ENCODE data around the gene BRD7. TPM values are rescaled to one million over a fixed set of nuclear protein-coding genes. Genes with fewer than 3 reads are reported as not detected.

The BRD7 gene
- total and polyA plus RNA-seq, 12 donors, result 31.4 to 50.9 (median 42.7) TPM

- peaks cover 0 to 7% (median 0%) of the 10 kb centered on the region in 9 donors for H3K4me1 ChIP-seq
- no peak for TF ChIP-seq CTCF (IDR thresholded peaks at IDR 0.05)
- no peak for DNase-seq
- H3K27ac ChIP-seq, result peak overlapping the region in 1 of 10 donors; percentile 31
- H3K9me3 ChIP-seq, result no peaks in the 10 kb centered on the region
- intact Hi-C loops (cut with DNase I), result no loop called here
- H3K27me3 ChIP-seq, result no peaks in the 10 kb centered on the region
- peaks cover 0 to 100% (median 0%) of the 10 kb centered on the region in 9 donors for H3K36me3 ChIP-seq
- 89 to 94% methylated on average over 23 of the region's 23 CpGs for WGBS, 2 donors
- no peak overlapping the region for H3K4me3 ChIP-seq
- no peak for ATAC-seq
These were observed 67.7 kb downstream of the BRD7 start for GRCh38 chr16:50300942-50301625.

- H3K9me3 ChIP-seq, result no peaks in the 10 kb centered on the region
- no peak overlapping the region for H3K4me3 ChIP-seq
- peaks cover 0 to 97% (median 0%) of the 10 kb centered on the region in 9 donors for H3K36me3 ChIP-seq
- no peaks in the 10 kb centered on the region for H3K27me3 ChIP-seq
- no peak for TF ChIP-seq CTCF (IDR thresholded peaks at IDR 0.05)
- DNase-seq (no peak), ATAC-seq (no peak)
- peaks cover 0 to 7% (median 0%) of the 10 kb centered on the region in 9 donors for H3K4me1 ChIP-seq
- H3K27ac ChIP-seq, result no peak overlapping the region
- 87 to 91% methylated on average over 12 of the region's 12 CpGs for WGBS, 2 donors
- intact Hi-C loops (cut with DNase I), result no loop called here
These were observed 69.2 kb downstream of the BRD7 start for GRCh38 chr16:50299508-50300105.

DNA sequence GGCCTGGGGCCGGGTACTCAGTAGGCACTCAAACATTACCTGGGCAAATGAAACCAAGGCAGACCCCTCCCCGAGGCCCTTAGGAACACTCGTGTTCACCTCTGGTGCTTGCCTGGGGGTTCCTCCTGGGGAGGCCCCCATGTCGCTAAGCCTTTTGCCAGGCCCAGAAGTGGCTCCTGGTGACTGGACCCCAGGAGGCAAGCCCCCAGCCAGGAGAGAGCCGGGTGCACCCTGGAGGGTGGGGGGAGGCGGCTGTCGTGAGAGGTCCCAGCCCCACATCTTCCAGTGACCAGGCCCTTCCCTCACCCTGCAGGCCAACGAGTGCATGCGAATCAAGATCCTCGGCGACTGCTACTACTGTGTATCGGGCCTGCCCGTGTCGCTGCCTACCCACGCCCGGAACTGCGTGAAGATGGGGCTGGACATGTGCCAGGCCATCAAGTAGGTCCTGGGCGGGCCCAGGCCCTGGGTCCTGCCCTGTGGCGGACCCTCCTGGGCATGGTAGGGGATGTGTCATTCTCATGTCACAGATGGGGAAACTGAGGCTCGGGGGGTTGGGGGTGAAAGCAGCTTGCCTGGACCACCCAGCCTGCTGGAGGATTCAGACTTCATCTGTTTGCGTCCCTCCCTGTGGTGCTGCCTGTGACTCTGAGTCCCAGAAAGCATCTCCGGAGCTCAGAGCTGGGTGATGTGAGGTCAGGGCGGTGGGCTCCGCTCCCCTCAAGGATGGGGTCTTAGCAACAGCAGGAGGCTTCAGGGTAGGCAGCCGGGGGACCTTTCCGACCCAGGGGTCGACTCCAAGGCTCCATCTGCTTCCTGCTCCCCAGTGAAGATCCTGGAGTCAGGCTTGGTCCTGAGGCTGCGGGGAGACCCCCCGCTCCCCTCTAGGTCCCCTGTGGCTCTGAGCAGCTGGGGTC lies 69.9 kb downstream of the BRD7 start:
- H3K27ac ChIP-seq, result no peak overlapping the region
- no peak overlapping the region for H3K4me3 ChIP-seq
- H3K4me1 ChIP-seq, result peaks cover 0 to 7% (median 0%) of the 10 kb centered on the region in 9 donors
- H3K27me3 ChIP-seq, result no peaks in the 10 kb centered on the region
- ATAC-seq (no peak), DNase-seq (peak in 1 of 2 donors; percentile 6)
- no peaks in the 10 kb centered on the region for H3K9me3 ChIP-seq
- TF ChIP-seq CTCF (IDR thresholded peaks at IDR 0.05), result no peak
- 87 to 91% methylated on average over 29 of the region's 29 CpGs for WGBS, 2 donors
- H3K36me3 ChIP-seq, result peaks cover 0 to 97% (median 0%) of the 10 kb centered on the region in 9 donors
- intact Hi-C loops (cut with DNase I), result no loop called here

DNA sequence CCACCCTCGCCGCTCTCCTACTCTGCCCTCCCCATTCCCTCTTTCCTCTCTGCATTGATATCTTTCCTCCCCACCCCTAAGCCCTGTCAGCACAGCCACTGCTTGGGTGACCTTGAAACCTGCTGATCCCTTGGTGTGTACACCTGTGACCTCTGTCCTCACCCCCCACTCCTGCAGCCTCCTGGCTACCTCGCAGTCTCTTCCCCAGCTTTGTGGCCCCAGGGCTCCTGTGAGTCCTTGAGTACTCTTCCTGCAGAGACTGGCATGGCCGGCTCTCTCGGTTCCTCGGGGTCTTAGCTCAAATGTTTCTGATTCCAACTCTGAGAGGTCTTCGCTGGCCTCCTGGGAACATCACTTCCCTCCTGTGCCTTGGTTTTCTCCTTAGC lies 70.7 kb downstream of the BRD7 start:
- TF ChIP-seq CTCF (IDR thresholded peaks at IDR 0.05), result no peak
- DNase-seq (peak in 1 of 2 donors; percentile 2), ATAC-seq (no peak)
- intact Hi-C loops (cut with DNase I), result no loop called here
- Histone ChIP-seq H3K4me3 (no peak overlapping the region), H3K27ac (no peak overlapping the region), H3K27me3 (no peaks in the 10 kb centered on the region), H3K4me1 (peaks cover 0 to 7% (median 0%) of the 10 kb centered on the region in 9 donors), H3K36me3 (peaks cover 0 to 97% (median 0%) of the 10 kb centered on the region in 9 donors), H3K9me3 (no peaks in the 10 kb centered on the region)
- WGBS, 2 donors, result 89 to 94% methylated on average over 7 of the region's 7 CpGs

All from heart right ventricle (tissue), 16 donors.